Testis (tissue), 3 donors: ENCODE results near the gene PLXND1. TPM values are rescaled to one million over a fixed set of nuclear protein-coding genes. Genes with fewer than 3 reads are reported as not detected.

ENCODE experiments used
- DNase-seq: peaks from one replicate; pipeline ENCODE4 v3.0.0-alpha.2; 2019
- H3K27ac ChIP-seq, 2 donors: fragments of 200-600 bp; sonication (generic); one replicate each; pipeline ENCODE4 v1.5.1; 2019
- H3K27me3 ChIP-seq: fragments of 200-600 bp; sonication (generic); one replicate; pipeline ENCODE4 v1.5.1; 2019
- H3K36me3 ChIP-seq: fragments of 200-600 bp; sonication (generic); one replicate; pipeline ENCODE4 v1.5.1; 2017; ENCODE audit warnings: low read depth; ENCODE audit errors: missing control alignments
- H3K4me1 ChIP-seq: fragments of 200-600 bp; sonication (generic); one replicate; pipeline ENCODE4 v1.5.1; 2019
- H3K4me3 ChIP-seq, 2 donors: fragments of 200-600 bp; sonication (generic); one replicate each; pipeline ENCODE4 v1.5.1; 2017 to 2019
- H3K9me3 ChIP-seq: fragments of 200-600 bp; sonication (generic); one replicate; pipeline ENCODE4 v1.5.1; 2017
- CTCF ChIP-seq, 3 experiments: fragments of 450-650 bp in 2 of 3; fragments of 200-600 bp in 1 of 3; sonication (generic) in 1 of 3; IDR thresholded peaks; one replicate each; pipeline ENCODE4 v1.5.1; 2016 to 2019; ENCODE audit warnings: antibody characterized with exemption in 3 of 3, mild to moderate bottlenecking in 2 of 3, moderate library complexity in 1 of 3
- POLR2A ChIP-seq: fragments of 450-650 bp; IDR thresholded peaks from one replicate; pipeline ENCODE4 v1.6.1; 2017; ENCODE audit warnings: antibody characterized with exemption, mild to moderate bottlenecking, moderate library complexity
- WGBS, 2 donors: methylation state at CpG; one replicate each; pipeline ENCODE4 v1.1.5; 2018; 5-methylcytosine and 5-hydroxymethylcytosine counted together
- intact Hi-C: fragments of 100-400 bp; cut with DNase I; formaldehyde crosslinking; loops from one replicate; pipeline ENCODE4 v1.15.1; 2023; ENCODE audit warnings: low total_unique reads
- polyA plus RNA-seq: library from polyadenylated mRNA; stranded (reverse); fragments of 350-450 nt; fragmentation: Illumina TruSeq; extraction: RNeasy Lipid Tissue Mini Kit (QIAGEN cat#74804); gene quantifications from one replicate; pipeline ENCODE4 v1.2.3, GENCODE V29; 2014; ENCODE audit warnings: low read depth, low replicate concordance; ENCODE audit not compliant: insufficient read depth
- total RNA-seq, 2 donors: library from RNA; depleted of rRNA; stranded (reverse); fragments of >200 nt; gene quantifications; one replicate each; pipeline ENCODE4 v1.2.3, GENCODE V29; 2016

Gene PLXND1
- total and polyA plus RNA-seq, 3 donors from 2014 or later: 50.2 to 87.8 (median 69.2) TPM

GRCh38 chr3:129514563-129514962 is 91.9 kb downstream of the PLXND1 start:
- H3K27me3 ChIP-seq: no peaks in the 10 kb centered on the region
- H3K4me1 ChIP-seq: no peaks in the 10 kb centered on the region
- WGBS, 2 donors: 94 to 96% methylated on average over 6 of the region's 6 CpGs
- no peaks in the 10 kb centered on the region for H3K36me3 ChIP-seq
- no peak overlapping the region for H3K4me3 ChIP-seq
- DNase-seq: no peak
- no peaks in the 10 kb centered on the region for H3K9me3 ChIP-seq
- intact Hi-C loops: no loop called here
- no peak for TF ChIP-seq POLR2A
- no peak for TF ChIP-seq CTCF (IDR thresholded peaks at IDR 0.05)
- H3K27ac ChIP-seq: no peak overlapping the region

- intact Hi-C loops: no loop called here
- TF ChIP-seq CTCF (IDR thresholded peaks at IDR 0.05): no peak
- TF ChIP-seq POLR2A: no peak
- WGBS, 2 donors: 81 to 95% methylated on average over 4 to 10 of the region's 10 CpGs
These were observed 92.4 kb downstream of the PLXND1 start for GRCh38 chr3:129514110-129514509.

GRCh38 chr3:129513705-129514104 is 92.8 kb downstream of the PLXND1 start:
- TF ChIP-seq CTCF (IDR thresholded peaks at IDR 0.05): no peak
- TF ChIP-seq POLR2A: no peak
- no peak for DNase-seq
- H3K4me3 ChIP-seq: no peak overlapping the region
- intact Hi-C loops: no loop called here
- H3K27ac ChIP-seq: no peak overlapping the region
- no peaks in the 10 kb centered on the region for H3K9me3 ChIP-seq
- no peaks in the 10 kb centered on the region for H3K4me1 ChIP-seq
- no peaks in the 10 kb centered on the region for H3K27me3 ChIP-seq
- no peaks in the 10 kb centered on the region for H3K36me3 ChIP-seq
- WGBS, 2 donors: 90 to 91% methylated on average over 8 of the region's 8 CpGs

More at GRCh38 chr3:129514110-129514509, 92.4 kb downstream of the PLXND1 start:
- H3K9me3 ChIP-seq: no peaks in the 10 kb centered on the region
- DNase-seq: no peak
- no peaks in the 10 kb centered on the region for H3K4me1 ChIP-seq
- H3K4me3 ChIP-seq: no peak overlapping the region
- no peak overlapping the region for H3K27ac ChIP-seq
- no peaks in the 10 kb centered on the region for H3K36me3 ChIP-seq
- no peaks in the 10 kb centered on the region for H3K27me3 ChIP-seq

GRCh38 chr3:129512595-129512994 is 93.9 kb downstream of the PLXND1 start:
- Histone ChIP-seq H3K4me1 (no peaks in the 10 kb centered on the region), H3K4me3 (no peak overlapping the region), H3K27me3 (no peaks in the 10 kb centered on the region), H3K27ac (no peak overlapping the region), H3K9me3 (no peaks in the 10 kb centered on the region), H3K36me3 (no peaks in the 10 kb centered on the region)
- intact Hi-C loops: no loop called here
- no peak for TF ChIP-seq CTCF (IDR thresholded peaks at IDR 0.05)
- no peak for TF ChIP-seq POLR2A
- DNase-seq: no peak

GRCh38 chr3:129507181-129507831 is 99.2 kb downstream of the PLXND1 start:
- Histone ChIP-seq H3K4me1 (no peaks in the 10 kb centered on the region), H3K4me3 (no peak overlapping the region), H3K27ac (no peak overlapping the region), H3K27me3 (no peaks in the 10 kb centered on the region), H3K36me3 (no peaks in the 10 kb centered on the region), H3K9me3 (no peaks in the 10 kb centered on the region)
- no peak for TF ChIP-seq POLR2A
- no peak for TF ChIP-seq CTCF (IDR thresholded peaks at IDR 0.05)
- DNase-seq: no peak
- WGBS, 2 donors: 76 to 85% methylated on average over 8 to 9 of the region's 9 CpGs
- intact Hi-C loops: no loop called here
